Epithelial cell of proximal tubule (primary cell): ENCODE data around the gene CDC25C. TPM values are rescaled to one million over a fixed set of nuclear protein-coding genes. Genes with fewer than 3 reads are reported as not detected.

Experiments
- DNase-seq: peaks from one replicate; pipeline ENCODE4 v3.0.0-alpha.2; 2011; ENCODE audit warnings: low read depth
- H3K4me3 ChIP-seq: 2 replicates; pipeline ENCODE4 v1.5.1; 2011; ENCODE audit warnings: low read depth, mild to moderate bottlenecking, low read length
- CTCF ChIP-seq: conservative IDR thresholded peaks from 2 replicates; pipeline ENCODE4 v1.5.1; 2012; ENCODE audit warnings: low read depth, mild to moderate bottlenecking, low read length
- total RNA-seq: library from RNA; depleted of rRNA; stranded (reverse); fragments of >200 nt; gene quantifications from 2 replicates; pipeline ENCODE4 v1.2.3, GENCODE V29; 2015

Gene CDC25C
- total RNA-seq, 1 donor from 2014 or later = 14.2 TPM

GRCh38 chr5:138369261-138369660 is 37.7 kb upstream of the CDC25C start:
- no peak for DNase-seq
- no peak overlapping the region for H3K4me3 ChIP-seq
- no peak for TF ChIP-seq CTCF

- no peak for TF ChIP-seq CTCF
- no peak overlapping the region for H3K4me3 ChIP-seq
These were observed 35.2 kb upstream of the CDC25C start for GRCh38 chr5:138366632-138367382.

GRCh38 chr5:138364576-138364975 is 33.0 kb upstream of the CDC25C start:
- H3K4me3 ChIP-seq = no peak overlapping the region
- no peak for DNase-seq
- TF ChIP-seq CTCF = no peak

More at GRCh38 chr5:138366632-138367382, 35.2 kb upstream of the CDC25C start:
- DNase-seq = no peak

- no peak overlapping the region for H3K4me3 ChIP-seq
- DNase-seq = no peak
- TF ChIP-seq CTCF = no peak
These were observed 29.4 kb upstream of the CDC25C start for GRCh38 chr5:138360941-138361452.

GRCh38 chr5:138359621-138360020 is 28.0 kb upstream of the CDC25C start:
- TF ChIP-seq CTCF = no peak
- no peak for DNase-seq
- H3K4me3 ChIP-seq = no peak overlapping the region

GRCh38 chr5:138354926-138355378 is 23.3 kb upstream of the CDC25C start:
- peak; percentile 74 for DNase-seq

More at GRCh38 chr5:138354926-138355378, 23.3 kb upstream of the CDC25C start:
- H3K4me3 ChIP-seq = peak overlapping the region; percentile 95
- peak; percentile 31 for TF ChIP-seq CTCF
